GM18505 (cell line): Measurements from ENCODE around the gene MBOAT2.
A peak's percentile ranks its signal among the peaks of the same experiment; 100 is the strongest.
"Not testable (repeated sequence)": the region's sequence is repeated elsewhere in the genome, so short reads cannot be mapped to it uniquely, and the experiment has no call there.

Experiments used
- ATAC-seq: cut with Tn5 transposase; IDR thresholded peaks from one replicate; pipeline ENCODE4 v1.9.1; 2021; ENCODE audit not compliant: unreplicated experiment
- POLR2A ChIP-seq: IDR thresholded peaks from 4 replicates; pipeline ENCODE4 v1.6.1; 2011; ENCODE audit warnings: borderline replicate concordance; ENCODE audit not compliant: insufficient read depth, insufficient read length; ENCODE audit errors: extremely low read depth

Gene MBOAT2, protein sequence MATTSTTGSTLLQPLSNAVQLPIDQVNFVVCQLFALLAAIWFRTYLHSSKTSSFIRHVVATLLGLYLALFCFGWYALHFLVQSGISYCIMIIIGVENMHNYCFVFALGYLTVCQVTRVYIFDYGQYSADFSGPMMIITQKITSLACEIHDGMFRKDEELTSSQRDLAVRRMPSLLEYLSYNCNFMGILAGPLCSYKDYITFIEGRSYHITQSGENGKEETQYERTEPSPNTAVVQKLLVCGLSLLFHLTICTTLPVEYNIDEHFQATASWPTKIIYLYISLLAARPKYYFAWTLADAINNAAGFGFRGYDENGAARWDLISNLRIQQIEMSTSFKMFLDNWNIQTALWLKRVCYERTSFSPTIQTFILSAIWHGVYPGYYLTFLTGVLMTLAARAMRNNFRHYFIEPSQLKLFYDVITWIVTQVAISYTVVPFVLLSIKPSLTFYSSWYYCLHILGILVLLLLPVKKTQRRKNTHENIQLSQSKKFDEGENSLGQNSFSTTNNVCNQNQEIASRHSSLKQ

DNA sequence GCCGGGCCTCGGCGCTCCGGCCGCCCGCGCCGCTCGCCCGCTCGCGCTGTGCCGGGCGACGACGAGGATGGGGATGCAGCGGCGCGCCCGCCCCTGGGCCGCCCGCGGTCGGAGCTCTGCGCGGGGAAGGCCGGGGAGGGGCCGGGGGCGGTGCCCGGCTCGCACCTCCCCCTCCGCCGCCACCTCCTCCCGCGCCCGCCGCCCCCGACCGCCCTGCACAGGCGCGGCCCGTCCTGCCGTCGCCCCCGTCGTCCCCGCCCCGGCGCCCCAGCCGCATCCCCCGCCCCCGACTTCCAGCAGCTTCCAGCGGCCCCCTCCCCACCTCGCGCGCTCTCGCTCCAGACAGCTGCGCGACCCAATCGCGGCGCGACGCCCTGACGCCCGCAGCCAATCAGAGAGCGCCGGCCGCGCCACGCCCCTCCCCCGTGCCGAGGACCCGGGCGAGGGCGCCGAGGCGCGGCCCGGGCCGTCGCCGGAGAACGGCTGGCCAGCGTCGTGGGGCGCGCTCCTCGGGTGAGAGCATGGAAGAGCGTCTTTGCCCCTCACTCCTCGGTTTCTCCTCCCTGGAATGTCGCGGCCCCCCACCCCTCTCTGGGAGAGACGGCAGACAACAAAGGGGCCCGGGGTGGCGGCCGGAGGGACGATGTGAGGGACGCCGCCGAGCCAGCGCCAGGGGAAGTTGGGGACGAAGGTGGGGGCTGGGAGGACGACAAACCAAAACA lies at the start of gene MBOAT2:
TSS of gene MBOAT2 (minus strand) at position 69 of the 722 bp plus-strand sequence. CDS start 70 bp downstream, outside the sequence.
- peak; percentile 57 for TF ChIP-seq POLR2A
- ATAC-seq: peak; percentile 91

DNA sequence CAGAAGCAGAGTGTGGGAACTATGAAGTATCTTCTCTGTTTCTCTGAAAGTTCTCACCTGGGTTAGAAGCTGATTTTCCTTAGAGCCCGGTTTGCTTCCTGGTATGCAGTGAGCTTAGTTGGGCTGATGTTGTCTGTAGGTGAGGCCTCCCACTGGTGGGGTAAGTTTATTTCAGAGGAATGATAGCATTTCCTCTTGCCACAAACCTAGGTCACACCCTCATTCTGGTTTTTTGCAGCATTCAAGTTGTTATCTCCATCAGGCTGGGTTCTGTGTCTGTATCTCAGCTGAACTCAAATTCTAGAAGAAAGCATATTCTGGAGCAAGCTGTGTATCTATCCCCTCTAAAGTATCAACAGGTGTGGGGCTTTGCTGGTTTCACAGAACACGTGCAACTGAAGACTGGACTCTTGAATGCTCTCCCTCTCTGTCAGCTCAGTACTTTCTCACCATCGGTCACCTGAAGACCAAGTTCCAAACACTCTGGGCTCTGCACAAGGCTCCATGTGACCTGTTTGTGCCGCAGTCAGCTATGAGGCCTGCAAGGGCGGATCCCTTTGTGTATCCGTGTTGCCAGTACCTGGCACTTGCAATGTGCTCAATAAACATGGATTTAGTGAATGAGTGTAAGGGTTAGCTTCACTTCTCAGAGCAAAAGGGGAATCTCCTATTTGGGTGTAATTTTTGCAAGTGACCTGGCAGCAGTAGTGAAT lies 49.5 kb upstream of the MBOAT2 start:
- ATAC-seq: no peak
- TF ChIP-seq POLR2A: no peak

GRCh38 chr2:9051451-9051850 lies 48.0 kb upstream of the MBOAT2 start:
- not testable (repeated sequence) for ATAC-seq

- TF ChIP-seq POLR2A: no peak
- ATAC-seq: no peak
Measured at GRCh38 chr2:9050122-9050809, 46.8 kb upstream of the MBOAT2 start.

GRCh38 chr2:9045595-9045994 lies 42.1 kb upstream of the MBOAT2 start:
- ATAC-seq: no peak
- TF ChIP-seq POLR2A: no peak

DNA sequence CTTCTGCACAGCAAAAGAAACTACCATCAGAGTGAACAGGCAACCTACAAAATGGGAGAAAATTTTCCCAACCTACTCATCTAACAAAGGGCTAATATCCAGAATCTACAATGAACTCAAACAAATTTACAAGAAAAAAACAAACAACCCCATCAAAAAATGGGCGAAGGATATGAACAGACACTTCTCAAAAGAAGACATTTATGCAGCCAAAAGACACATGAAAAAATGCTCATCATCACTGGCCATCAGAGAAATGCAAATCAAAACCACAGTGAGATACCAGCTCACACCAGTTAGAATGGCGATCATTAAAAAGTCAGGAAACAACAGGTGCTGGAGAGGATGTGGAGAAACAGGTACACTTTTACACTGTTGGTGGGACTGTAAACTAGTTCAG lies 40.0 kb upstream of the MBOAT2 start:
- ATAC-seq: not testable (repeated sequence)

GRCh38 chr2:9037166-9037565 lies 33.7 kb upstream of the MBOAT2 start:
- no peak for TF ChIP-seq POLR2A
- ATAC-seq: no peak

DNA sequence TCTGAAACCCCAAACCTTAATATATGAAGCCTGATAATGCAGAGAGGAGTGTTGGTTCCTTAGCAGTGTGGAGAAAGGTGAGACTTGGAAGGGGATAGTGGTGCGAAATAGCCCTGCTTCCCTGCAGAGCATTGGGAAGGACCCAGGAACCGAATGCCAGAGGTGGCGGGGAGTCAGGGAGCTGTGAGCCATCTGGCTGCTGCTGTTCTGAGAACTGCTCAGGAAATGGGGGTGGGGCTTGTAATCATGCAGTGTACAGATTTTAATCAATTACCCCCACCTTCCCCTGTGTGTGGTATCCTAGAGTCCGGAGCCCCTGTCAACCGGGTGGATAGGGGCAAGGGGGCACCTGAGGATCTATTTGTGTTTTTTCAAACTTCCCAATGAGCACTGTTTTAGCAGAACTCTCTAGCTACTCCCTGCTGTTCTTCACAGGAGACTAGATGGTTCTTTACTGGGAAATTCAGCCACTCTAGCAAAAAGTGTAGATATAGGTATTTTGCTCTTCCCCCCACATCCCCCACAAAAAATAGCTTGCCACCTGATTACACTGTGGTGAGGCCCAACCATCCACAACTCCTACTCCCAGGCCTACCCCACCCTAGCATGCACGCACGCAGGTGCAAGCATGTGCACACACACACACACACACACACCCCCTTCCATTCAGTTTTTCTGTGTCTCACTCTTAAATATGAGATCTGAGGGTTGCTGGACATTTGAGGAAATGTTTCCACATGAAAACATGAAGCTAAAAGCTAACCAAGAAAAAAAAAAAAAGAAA lies 30.1 kb upstream of the MBOAT2 start:
- no peak for ATAC-seq
- no peak for TF ChIP-seq POLR2A

- no peak for ATAC-seq
Measured at GRCh38 chr2:9032536-9033255, 29.2 kb upstream of the MBOAT2 start.

DNA sequence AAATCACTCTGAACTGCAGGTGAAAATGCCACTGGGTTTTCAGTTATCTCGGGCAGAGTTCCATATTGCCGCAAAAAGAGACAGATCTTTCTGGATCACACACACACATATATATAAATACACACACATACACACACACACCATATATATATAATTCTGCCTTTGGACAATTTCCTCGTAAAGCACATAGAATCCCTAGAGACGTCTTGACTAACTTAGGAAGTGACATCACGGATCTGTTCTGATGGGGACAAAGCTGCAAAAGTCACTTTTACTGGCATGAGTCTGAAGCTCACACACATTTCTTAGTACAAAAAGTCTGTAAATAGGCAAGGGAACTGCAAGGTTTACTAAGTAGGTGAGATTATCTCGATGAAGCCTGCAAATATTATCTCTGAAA lies 28.6 kb upstream of the MBOAT2 start:
- ATAC-seq: no peak
- no peak for TF ChIP-seq POLR2A

More at GRCh38 chr2:9032536-9033255, 29.2 kb upstream of the MBOAT2 start:
- no peak for TF ChIP-seq POLR2A

DNA sequence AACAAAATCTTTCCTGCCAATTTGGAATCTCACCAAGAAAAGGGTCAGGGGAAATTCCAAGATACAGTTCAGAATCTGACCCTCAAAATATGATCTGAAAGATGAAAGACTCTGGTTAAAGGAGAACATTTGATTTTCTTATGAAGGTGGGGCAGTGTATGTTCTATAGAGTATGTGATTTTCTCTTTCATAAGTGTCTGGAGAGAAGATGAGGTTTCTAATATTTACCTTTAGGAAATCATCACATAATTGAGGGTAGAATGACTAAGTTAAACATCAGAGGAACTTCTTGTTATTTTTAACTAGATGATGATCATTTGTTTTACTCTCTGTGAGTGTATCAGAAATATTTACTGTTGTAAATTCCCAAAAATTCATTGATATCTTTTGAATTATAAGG lies 27.8 kb upstream of the MBOAT2 start:
- no peak for ATAC-seq
- TF ChIP-seq POLR2A: no peak

DNA sequence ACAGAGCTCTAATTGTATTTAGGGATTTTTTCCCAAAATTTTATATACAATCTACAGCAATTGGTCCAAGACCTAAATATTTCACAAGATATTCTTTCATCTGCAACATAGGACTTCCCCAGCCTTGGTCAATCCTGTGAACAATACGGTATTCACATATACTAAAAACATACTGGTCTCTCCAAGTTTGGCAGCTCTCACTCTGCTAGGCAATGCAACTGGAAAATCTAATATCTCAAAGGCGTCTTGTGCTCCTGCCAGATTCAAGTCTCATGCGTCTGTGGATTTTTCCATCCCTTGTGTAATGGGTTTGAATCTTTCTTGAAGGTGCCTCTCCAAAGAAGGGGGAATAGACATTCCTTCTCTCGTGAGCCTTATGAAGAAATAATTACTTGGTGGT lies 27.4 kb upstream of the MBOAT2 start:
- no peak for TF ChIP-seq POLR2A
- ATAC-seq: no peak
